NCI-H345 (cell line): ENCODE data around the gene DHRS1.

Source experiments
- DNase-seq: peaks from one replicate; lab custom pipeline; 2025; lab: John Stamatoyannopoulos, UW

DHRS1 gene

GRCh38 chr14:24299255-24300191, at the start of gene DHRS1, which contains the start of gene NOP9:
TSS of gene DHRS1 (minus strand) at chr14:24299780. CDS start at chr14:24299106, 674 bp downstream.
TSS of gene NOP9 (plus strand) at chr14:24299850. CDS start at chr14:24299955, 105 bp downstream.
- DNase-seq = peak; percentile 89

DNA sequence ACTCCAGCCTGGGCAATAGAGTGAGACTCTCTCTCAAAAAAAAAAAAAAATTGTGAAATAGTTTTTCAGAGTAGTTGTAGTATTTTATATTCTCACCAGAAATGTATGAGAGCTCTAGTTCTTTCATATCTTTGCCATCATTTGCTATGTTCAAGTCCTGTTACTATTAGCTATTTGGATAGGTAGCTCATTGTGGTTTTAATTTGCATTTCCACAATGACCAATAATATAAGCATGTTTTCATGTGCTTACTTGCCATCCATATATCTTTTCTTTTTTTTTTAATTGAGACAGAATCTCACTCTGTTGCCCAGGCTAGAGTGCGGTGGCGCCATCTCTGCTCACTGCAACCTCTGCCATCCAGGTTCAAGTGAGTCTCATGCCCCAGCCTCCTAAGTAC, 48.6 kb upstream of the DHRS1 start:
- DNase-seq = no peak

- DNase-seq = no peak
These were observed 47.6 kb upstream of the DHRS1 start for GRCh38 chr14:24347134-24347533.

GRCh38 chr14:24343795-24344660, 44.4 kb upstream of the DHRS1 start:
- DNase-seq = no peak

DNA sequence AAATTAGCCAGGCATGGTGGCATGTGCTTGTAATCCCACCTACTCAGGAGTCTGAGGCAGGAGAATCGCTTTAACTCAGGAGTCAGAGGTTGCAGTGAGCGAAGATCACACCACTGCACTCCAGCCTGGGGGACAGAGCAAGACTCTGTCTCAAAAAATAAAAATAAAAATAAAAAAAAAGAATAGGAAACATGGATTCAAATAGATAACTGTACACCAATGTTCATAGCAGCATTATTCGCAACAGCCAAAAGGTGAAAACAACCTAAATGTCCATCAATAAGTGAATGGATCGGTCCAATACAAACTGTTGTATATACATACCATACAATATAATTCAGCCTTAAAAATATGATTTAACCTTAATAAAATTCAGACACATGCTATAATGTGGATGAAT, 43.3 kb upstream of the DHRS1 start:
- DNase-seq = no peak

- DNase-seq = no peak
These were observed 41.0 kb upstream of the DHRS1 start for GRCh38 chr14:24340606-24341005.

GRCh38 chr14:24339284-24340151, 39.9 kb upstream of the DHRS1 start, which contains the start of gene RIPK3:
TSS of gene RIPK3 (minus strand) at chr14:24339991. CDS start at chr14:24339826, 165 bp downstream.
- no peak for DNase-seq

- no peak for DNase-seq
These were observed 39.3 kb upstream of the DHRS1 start for GRCh38 chr14:24338843-24339242.

DNA sequence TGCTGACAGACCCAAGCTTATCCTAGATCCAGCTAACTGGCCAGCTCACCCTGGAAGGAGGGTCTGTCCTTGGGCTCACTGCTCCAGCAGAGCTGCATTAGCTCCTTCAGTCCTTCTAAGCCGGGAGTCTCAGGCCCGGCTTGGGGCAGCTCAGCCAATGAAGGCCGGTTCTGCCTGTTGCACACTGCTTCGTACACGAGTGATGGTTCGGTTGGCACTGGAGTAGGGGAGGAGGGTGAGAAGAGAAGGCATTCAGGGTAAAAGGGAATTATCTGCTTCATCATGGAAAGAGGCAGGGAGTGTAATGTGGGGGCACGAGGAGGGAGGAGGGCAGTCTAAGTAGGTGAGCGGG, 38.2 kb upstream of the DHRS1 start:
- DNase-seq = no peak

- DNase-seq = no peak
These were observed 37.7 kb upstream of the DHRS1 start for GRCh38 chr14:24337144-24337823.

DNA sequence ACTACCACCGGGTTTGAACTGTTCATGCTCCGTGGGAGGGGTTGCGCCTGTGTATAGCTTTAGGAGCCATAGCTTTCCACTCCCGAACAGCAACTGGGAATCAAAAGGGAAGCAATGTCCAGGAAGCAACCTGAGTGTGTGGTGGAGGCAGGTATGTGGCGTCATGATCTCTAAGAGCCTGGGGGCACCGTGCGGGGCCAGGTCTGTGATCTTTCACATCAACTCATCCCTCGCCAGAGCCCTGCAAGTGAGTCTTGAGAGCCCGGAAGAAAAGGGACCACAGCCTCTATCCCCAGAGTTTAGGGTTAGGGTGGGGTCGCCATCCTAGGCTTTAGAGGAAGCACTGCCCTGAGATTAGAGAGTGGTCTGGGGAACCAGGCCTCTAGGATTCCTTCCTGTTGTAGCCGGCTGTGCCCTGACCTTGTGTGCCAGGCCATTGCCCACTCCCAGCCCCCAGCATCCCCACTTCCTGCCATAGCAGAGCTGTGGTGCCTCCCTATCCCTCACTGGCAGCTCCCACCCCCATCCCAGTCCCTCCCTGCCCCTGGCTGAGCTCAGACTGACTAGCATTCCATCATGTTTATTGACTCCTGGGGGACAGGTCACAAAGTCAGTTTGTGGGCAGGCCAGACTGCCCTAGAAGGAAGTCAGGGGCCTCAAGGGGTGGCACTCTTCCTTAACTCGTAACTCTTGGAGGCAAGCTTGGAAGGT, 36.0 kb upstream of the DHRS1 start:
- DNase-seq = no peak

GRCh38 chr14:24334431-24335291, 35.1 kb upstream of the DHRS1 start, which contains the start of gene ADCY4:
TSS of gene ADCY4 (minus strand) at chr14:24335071. CDS start at chr14:24334652, 419 bp downstream.
- no peak for DNase-seq

DNA sequence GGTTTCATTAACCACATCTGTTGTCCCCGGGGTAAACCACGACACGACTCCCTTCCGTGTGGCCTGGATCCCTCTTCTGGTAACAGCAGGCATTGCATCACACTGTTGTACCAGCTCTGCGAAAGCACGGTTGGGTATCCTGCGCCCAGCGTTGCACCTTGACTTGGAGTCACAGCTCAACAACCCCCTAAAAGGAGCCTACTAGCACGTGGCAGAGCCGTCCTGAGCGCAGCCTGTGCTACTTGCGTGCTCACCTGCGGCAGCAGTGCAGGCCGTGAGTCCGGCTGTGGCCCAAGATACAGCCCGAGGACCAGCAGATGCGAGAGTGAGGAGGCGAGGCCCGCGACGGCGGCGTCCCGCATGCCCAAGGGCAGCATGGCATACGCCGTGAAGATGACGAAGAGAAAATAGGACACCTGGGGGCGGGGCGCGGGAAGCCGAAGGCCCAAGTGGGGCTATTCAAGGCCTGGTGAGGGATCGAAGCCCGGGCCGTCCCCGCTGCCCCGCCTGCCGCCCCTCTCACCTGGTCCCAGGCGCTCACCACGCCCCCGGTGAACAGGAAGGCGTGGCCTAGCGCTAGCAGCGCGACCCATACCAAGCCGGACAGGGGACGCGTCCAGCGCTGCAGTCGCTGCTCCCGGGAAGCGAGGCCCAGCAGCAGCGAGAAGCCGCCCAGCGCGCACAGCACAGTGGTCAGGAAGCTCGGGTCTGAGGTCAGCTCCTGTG, 32.9 kb upstream of the DHRS1 start:
- DNase-seq = peak; percentile 85

DNA sequence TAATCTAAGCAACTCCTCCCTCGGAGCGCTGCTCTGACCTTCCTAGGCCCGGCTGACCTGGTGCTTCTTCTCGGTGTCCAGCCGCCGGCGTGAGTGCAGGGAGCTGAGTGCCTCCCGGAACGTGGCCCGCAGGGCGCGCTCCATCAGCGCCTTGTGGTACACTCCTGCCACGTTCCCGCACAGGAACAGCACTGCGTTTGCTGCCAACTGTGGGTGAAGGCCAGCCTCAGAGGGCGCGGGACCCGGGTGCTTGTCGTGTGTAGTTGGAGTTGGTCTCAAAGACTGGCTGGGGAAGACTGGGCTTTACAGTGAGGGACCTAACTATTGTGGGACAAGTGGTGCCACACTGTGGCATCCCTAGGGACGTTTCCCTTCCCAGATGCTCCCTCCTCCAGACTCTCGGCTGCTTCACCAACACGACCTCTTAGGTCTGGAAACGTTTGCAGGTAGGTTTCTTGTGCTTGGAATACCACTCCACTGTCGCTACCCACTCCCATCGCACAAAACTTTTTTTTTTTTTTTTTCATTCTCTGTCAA, 32.2 kb upstream of the DHRS1 start:
- no peak for DNase-seq

DNA sequence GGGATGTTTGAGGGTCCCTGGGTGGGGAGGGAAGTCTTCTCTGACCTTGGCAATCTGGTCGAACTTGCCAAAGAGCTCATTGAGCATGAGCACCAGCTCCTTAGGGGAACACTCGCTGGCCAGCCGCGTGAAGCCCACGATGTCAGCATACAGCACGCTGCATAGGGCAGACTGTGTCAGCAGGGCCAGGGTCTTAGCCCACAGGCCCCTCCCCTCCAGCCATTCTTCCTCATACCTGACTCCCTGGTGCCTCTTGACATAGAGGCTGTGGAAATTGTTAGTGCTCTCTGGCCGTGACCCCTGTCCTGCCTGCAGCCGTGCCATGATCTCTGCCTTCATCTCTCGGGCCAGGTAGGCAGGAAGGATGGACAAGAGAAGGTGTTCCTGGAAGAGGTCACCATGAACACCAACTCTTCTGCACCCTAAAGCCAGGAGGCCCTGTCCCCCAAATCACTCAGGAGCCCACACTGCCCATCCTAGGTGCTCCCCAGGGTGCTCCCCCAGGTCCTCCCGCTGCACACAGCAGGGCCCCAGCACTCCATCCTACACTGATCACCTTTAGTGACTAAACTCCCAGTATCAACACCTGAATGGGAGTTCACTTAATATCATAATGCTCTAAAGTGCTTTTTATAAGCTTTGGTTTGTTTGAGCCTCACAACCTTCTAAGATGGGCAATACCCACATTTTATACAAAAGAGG, 31.5 kb upstream of the DHRS1 start:
- DNase-seq = no peak

- no peak for DNase-seq
These were observed 30.2 kb upstream of the DHRS1 start for GRCh38 chr14:24329736-24330135.

GRCh38 chr14:24329073-24329663, 29.6 kb upstream of the DHRS1 start:
- no peak for DNase-seq
